ENCODE data around the gene CAB39L. TPM values are rescaled to one million over a fixed set of nuclear protein-coding genes. Genes with fewer than 3 reads are reported as not detected.

The CAB39L gene
- polyA plus RNA-seq, 2 donors = 9.8 to 15.9 TPM

DNA sequence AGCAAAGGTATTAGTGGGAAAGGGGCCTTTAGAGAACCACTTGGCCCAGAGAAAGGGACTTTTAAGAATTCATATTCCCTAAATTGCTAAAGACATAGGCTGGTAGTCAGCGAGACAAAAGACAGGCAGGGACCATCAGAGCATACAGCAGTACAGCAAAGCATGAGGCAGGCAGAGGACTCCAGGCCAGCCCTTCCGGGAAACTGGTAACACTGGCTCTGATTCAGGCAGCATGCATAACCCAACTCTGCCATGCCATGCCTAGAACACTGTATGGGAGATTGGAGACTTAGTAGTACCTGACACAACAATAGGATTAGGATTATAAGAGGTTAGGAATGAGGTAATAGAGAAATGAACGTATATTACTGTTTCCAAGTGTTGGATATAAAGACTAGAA is 34.9 kb downstream of the CAB39L start:
- H3K27me3 ChIP-seq (ENCODE audit: control insufficient read depth in 1 of 2, insufficient read depth in 2 of 2, low read length in 2 of 2) = no peaks in the 10 kb centered on the region
- H3K4me3 ChIP-seq (ENCODE audit: low read depth in 1 of 2, low read length in 2 of 2) = no peak overlapping the region
- 60 to 66% methylated on average over 3 of the region's 3 CpGs for WGBS, 2 donors
- no peak overlapping the region for H3K27ac ChIP-seq (ENCODE audit: low read depth in 2 of 2, low read length in 1 of 2)
- H3K4me1 ChIP-seq (ENCODE audit: control insufficient read depth in 2 of 2, insufficient read depth in 2 of 2, low read length in 1 of 2) = no peaks in the 10 kb centered on the region
- H3K36me3 ChIP-seq (ENCODE audit: control insufficient read depth in 2 of 2, insufficient read depth in 2 of 2, low read length in 1 of 2) = no peaks in the 10 kb centered on the region
- H3K9me3 ChIP-seq (ENCODE audit: control insufficient read depth in 2 of 2, insufficient read depth in 1 of 2, low read depth in 1 of 2, low read length in 1 of 2) = no peaks in the 10 kb centered on the region

DNA sequence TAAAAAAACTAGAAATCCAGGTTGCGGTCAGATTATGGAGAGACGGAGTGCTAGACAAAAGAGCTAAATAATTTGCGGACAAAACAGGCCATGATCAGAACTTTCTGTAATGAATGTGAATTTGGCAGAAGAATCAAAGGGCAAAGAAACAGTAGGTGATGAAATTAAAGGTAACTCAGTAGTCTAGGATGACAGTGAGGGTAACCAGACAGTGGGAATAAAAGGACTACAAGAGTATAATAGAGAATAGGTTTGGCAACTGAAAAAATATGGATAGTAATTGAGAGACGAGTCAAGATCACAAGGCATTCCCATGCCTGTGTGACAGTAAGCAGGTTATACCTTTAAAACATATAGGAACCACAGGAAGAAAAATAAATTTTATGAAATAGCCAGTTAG is 35.9 kb downstream of the CAB39L start:
- H3K27me3 ChIP-seq (ENCODE audit: control insufficient read depth in 1 of 2, insufficient read depth in 2 of 2, low read length in 2 of 2) = no peaks in the 10 kb centered on the region
- 87 to 97% methylated on average over 4 of the region's 4 CpGs for WGBS, 2 donors
- no peak overlapping the region for H3K4me3 ChIP-seq (ENCODE audit: low read depth in 1 of 2, low read length in 2 of 2)
- no peak overlapping the region for H3K27ac ChIP-seq (ENCODE audit: low read depth in 2 of 2, low read length in 1 of 2)
- H3K9me3 ChIP-seq (ENCODE audit: control insufficient read depth in 2 of 2, insufficient read depth in 1 of 2, low read depth in 1 of 2, low read length in 1 of 2) = no peaks in the 10 kb centered on the region
- H3K36me3 ChIP-seq (ENCODE audit: control insufficient read depth in 2 of 2, insufficient read depth in 2 of 2, low read length in 1 of 2) = no peaks in the 10 kb centered on the region
- H3K4me1 ChIP-seq (ENCODE audit: control insufficient read depth in 2 of 2, insufficient read depth in 2 of 2, low read length in 1 of 2) = no peaks in the 10 kb centered on the region

DNA sequence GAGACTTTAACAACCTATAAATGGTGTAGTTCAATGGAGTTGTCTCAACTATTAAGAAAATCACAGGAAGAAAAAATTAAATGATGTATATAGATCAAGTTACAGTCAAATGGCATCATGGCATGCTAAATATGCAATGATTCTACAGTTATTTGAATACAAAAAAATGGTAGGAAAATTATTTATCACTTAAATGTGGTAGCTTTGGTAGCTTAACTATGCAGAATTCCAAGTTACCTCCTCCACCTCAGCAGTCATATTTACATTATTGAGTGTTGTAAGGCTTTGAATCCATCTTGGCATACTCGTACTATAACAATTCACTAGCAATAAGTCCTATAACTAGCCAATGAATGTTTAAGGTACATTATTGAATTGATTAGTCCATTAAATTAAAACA is 36.8 kb downstream of the CAB39L start:
- H3K4me1 ChIP-seq (ENCODE audit: control insufficient read depth in 2 of 2, insufficient read depth in 2 of 2, low read length in 1 of 2) = no peaks in the 10 kb centered on the region
- 95 to 100% methylated on average over 1 of the region's 1 CpG for WGBS, 2 donors
- H3K4me3 ChIP-seq (ENCODE audit: low read depth in 1 of 2, low read length in 2 of 2) = no peak overlapping the region
- no peak overlapping the region for H3K27ac ChIP-seq (ENCODE audit: low read depth in 2 of 2, low read length in 1 of 2)
- H3K36me3 ChIP-seq (ENCODE audit: control insufficient read depth in 2 of 2, insufficient read depth in 2 of 2, low read length in 1 of 2) = no peaks in the 10 kb centered on the region
- H3K9me3 ChIP-seq (ENCODE audit: control insufficient read depth in 2 of 2, insufficient read depth in 1 of 2, low read depth in 1 of 2, low read length in 1 of 2) = no peaks in the 10 kb centered on the region
- no peaks in the 10 kb centered on the region for H3K27me3 ChIP-seq (ENCODE audit: control insufficient read depth in 1 of 2, insufficient read depth in 2 of 2, low read length in 2 of 2)

DNA sequence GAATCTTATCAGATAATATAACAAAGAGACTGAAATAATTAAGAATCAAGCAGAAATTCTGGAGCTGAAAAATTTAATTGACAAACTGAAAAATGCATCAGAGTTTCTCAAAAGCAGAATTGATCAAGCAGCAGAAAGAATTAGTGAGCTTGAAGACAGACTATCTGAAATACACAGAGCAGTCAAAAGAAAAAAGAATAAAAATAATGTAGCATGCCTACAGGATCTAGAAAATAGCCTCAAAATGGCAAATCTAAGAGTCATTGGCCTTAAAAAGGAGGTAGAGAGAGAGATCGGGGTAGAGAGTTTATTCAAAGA is 39.2 kb downstream of the CAB39L start:
- H3K4me3 ChIP-seq (ENCODE audit: low read depth in 1 of 2, low read length in 2 of 2) = no peak overlapping the region
- no peaks in the 10 kb centered on the region for H3K4me1 ChIP-seq (ENCODE audit: control insufficient read depth in 2 of 2, insufficient read depth in 2 of 2, low read length in 1 of 2)
- H3K27me3 ChIP-seq (ENCODE audit: control insufficient read depth in 1 of 2, insufficient read depth in 2 of 2, low read length in 2 of 2) = no peaks in the 10 kb centered on the region
- H3K9me3 ChIP-seq (ENCODE audit: control insufficient read depth in 2 of 2, insufficient read depth in 1 of 2, low read depth in 1 of 2, low read length in 1 of 2) = no peaks in the 10 kb centered on the region
- 74 to 78% methylated on average over 1 of the region's 1 CpG for WGBS, 2 donors
- no peak overlapping the region for H3K27ac ChIP-seq (ENCODE audit: low read depth in 2 of 2, low read length in 1 of 2)
- H3K36me3 ChIP-seq (ENCODE audit: control insufficient read depth in 2 of 2, insufficient read depth in 2 of 2, low read length in 1 of 2) = no peaks in the 10 kb centered on the region

DNA sequence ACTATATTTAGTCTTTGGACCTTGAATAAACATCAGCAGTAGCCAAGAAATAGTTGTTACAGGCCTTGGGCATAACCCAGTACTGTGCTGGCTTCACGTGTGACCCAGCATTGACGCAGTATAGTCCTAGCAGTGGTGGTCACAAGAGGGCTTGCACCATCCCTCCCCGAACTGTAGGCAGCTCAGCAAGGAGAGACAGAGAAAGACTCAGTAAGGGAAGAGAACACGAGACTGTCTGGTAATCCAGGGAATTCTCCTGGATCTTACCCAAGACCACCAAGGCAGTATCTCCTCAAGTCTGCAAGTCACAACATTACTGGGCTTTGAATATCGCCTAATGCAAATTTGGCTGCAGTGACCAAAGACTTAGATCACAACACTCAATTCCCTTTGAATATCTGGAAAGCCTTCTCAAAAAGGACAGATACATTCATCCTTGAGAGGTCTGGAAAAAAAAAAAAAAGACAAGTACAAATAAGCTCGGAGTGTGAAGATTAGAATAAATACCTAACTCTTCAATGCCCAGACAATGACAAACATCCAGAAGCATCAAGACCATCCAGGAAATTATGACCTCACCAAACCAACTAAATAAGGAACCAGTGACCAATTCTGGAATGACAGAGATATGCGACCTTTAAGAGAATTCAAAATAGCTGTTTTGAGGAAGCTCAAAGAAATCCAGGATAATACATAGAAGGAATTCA is 39.7 kb downstream of the CAB39L start:
- Histone ChIP-seq H3K27ac (ENCODE audit: low read depth in 2 of 2, low read length in 1 of 2) (no peak overlapping the region), H3K36me3 (ENCODE audit: control insufficient read depth in 2 of 2, insufficient read depth in 2 of 2, low read length in 1 of 2) (no peaks in the 10 kb centered on the region), H3K4me1 (ENCODE audit: control insufficient read depth in 2 of 2, insufficient read depth in 2 of 2, low read length in 1 of 2) (no peaks in the 10 kb centered on the region), H3K27me3 (ENCODE audit: control insufficient read depth in 1 of 2, insufficient read depth in 2 of 2, low read length in 2 of 2) (no peaks in the 10 kb centered on the region), H3K4me3 (ENCODE audit: low read depth in 1 of 2, low read length in 2 of 2) (no peak overlapping the region), H3K9me3 (ENCODE audit: control insufficient read depth in 2 of 2, insufficient read depth in 1 of 2, low read depth in 1 of 2, low read length in 1 of 2) (no peaks in the 10 kb centered on the region)
- WGBS, 2 donors = 80 to 88% methylated on average over 7 of the region's 7 CpGs

DNA sequence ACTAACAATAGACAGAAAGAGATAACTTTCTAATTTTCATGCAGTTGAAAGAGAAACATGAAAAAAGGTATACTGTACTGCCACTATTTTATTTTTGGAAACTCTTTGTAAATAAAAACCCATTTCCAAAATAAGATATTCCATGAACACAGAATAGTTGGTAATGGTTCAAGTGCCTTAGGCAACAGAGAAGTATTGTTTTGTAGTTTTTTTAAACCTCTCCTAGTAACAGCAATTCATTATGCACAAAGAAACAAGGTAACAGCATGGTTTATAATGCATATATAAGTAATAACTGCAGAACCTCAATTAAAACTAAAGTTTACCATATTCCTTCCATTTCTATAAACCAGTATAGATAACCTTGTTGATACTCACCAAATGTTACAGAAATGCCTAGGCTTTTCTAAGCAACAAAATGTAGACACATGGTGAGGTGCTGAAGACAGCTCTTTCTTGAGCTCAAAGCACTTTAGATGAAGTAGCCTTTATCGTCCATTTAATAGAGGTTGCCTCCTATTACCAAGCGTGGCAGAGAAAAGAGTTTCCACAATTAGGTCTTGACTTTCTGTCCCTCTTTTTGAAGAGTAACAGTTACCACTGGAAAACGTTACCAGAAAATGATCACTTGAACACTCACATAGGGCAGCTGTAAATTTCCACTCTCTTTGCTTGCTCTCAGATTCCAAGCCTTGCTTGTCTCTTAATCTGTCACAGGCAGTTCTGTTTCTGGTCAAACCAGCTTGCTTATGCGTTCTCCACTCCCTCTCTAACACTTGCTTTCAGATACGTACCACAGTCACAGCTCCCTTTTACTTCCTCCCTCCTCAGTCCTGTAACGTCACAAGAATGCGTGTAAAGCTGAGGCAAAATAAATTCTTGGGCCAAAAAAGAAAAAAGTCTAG is 42.9 kb downstream of the CAB39L start:
- H3K27ac ChIP-seq (ENCODE audit: low read depth in 2 of 2, low read length in 1 of 2) = peak overlapping the region; percentile 66 to 82
- peak overlapping the region; percentile 1 to 61 for H3K4me3 ChIP-seq (ENCODE audit: low read depth in 1 of 2, low read length in 2 of 2)
- H3K27me3 ChIP-seq (ENCODE audit: control insufficient read depth in 1 of 2, insufficient read depth in 2 of 2, low read length in 2 of 2) = no peaks in the 10 kb centered on the region
- no peaks in the 10 kb centered on the region for H3K9me3 ChIP-seq (ENCODE audit: control insufficient read depth in 2 of 2, insufficient read depth in 1 of 2, low read depth in 1 of 2, low read length in 1 of 2)
- 17 to 18% methylated on average over 7 of the region's 7 CpGs for WGBS, 2 donors
- H3K4me1 ChIP-seq (ENCODE audit: control insufficient read depth in 2 of 2, insufficient read depth in 2 of 2, low read length in 1 of 2) = no peaks in the 10 kb centered on the region
- H3K36me3 ChIP-seq (ENCODE audit: control insufficient read depth in 2 of 2, insufficient read depth in 2 of 2, low read length in 1 of 2) = no peaks in the 10 kb centered on the region

DNA sequence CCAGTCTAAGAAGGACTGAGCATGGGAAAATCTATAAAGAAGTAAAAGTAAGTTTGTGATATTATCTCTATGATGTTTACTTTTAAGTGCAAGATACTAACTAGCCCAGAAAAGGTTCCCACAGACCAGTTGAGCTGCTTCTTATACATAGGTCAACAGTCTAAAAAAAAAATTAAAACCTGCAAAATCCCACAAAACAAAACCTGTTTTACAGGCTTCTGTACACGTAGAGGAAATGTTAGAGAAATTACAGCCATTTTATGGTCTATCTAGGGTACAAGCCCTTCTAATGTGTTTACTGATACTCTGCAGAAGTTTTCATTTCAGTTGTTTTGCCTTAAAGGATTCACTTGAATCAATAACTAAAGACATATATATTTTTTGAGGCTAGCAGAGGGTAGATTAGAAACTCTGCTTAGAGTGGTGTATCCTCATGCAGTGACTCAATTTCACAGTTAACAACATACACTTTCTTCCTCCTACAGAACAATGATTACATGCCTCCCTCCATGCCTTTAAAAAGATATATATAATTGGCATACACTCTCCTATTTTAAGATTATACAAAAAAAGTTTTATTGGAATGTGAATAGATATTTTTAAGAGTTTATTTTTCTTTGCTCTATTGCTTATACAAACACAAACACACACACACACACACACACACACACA is 43.9 kb downstream of the CAB39L start:
- Histone ChIP-seq H3K4me3 (ENCODE audit: low read depth in 1 of 2, low read length in 2 of 2) (peak overlapping the region in 1 of 2 donors; percentile 54), H3K4me1 (ENCODE audit: control insufficient read depth in 2 of 2, insufficient read depth in 2 of 2, low read length in 1 of 2) (no peaks in the 10 kb centered on the region), H3K27ac (ENCODE audit: low read depth in 2 of 2, low read length in 1 of 2) (peak overlapping the region in 1 of 2 donors; percentile 47), H3K9me3 (ENCODE audit: control insufficient read depth in 2 of 2, insufficient read depth in 1 of 2, low read depth in 1 of 2, low read length in 1 of 2) (no peaks in the 10 kb centered on the region), H3K27me3 (ENCODE audit: control insufficient read depth in 1 of 2, insufficient read depth in 2 of 2, low read length in 2 of 2) (no peaks in the 10 kb centered on the region), H3K36me3 (ENCODE audit: control insufficient read depth in 2 of 2, insufficient read depth in 2 of 2, low read length in 1 of 2) (no peaks in the 10 kb centered on the region)
- 22 to 39% methylated on average over 1 of the region's 1 CpG for WGBS, 2 donors

DNA sequence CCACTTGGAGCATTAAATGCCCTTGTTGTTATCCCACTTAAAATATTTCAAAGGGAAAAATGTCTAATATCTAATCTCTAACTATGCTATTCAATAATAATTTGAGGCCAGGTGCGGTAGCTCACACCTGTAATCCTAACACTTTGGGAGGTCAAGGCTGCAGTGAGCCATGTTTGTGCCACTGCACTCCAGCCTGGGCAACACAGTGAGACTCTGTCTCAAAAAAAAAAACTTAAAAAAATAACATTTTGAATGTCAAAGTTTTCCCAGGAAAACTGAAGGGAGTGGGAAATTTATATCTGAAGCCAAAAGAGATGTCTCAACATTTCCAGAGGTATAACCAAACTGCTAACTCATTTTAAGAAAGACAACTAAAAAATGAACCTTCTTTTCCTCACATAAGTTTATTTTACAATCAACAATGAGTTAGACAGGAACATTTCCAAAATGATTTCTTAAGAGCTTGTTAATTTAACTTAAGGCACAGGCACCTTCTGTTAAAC is 47.9 kb downstream of the CAB39L start:
- H3K27ac ChIP-seq (ENCODE audit: low read depth in 2 of 2, low read length in 1 of 2) = no peak overlapping the region
- no peaks in the 10 kb centered on the region for H3K4me1 ChIP-seq (ENCODE audit: control insufficient read depth in 2 of 2, insufficient read depth in 2 of 2, low read length in 1 of 2)
- H3K27me3 ChIP-seq (ENCODE audit: control insufficient read depth in 1 of 2, insufficient read depth in 2 of 2, low read length in 2 of 2) = no peaks in the 10 kb centered on the region
- 68 to 81% methylated on average over 1 of the region's 1 CpG for WGBS, 2 donors
- no peaks in the 10 kb centered on the region for H3K36me3 ChIP-seq (ENCODE audit: control insufficient read depth in 2 of 2, insufficient read depth in 2 of 2, low read length in 1 of 2)
- no peak overlapping the region for H3K4me3 ChIP-seq (ENCODE audit: low read depth in 1 of 2, low read length in 2 of 2)
- no peaks in the 10 kb centered on the region for H3K9me3 ChIP-seq (ENCODE audit: control insufficient read depth in 2 of 2, insufficient read depth in 1 of 2, low read depth in 1 of 2, low read length in 1 of 2)

DNA sequence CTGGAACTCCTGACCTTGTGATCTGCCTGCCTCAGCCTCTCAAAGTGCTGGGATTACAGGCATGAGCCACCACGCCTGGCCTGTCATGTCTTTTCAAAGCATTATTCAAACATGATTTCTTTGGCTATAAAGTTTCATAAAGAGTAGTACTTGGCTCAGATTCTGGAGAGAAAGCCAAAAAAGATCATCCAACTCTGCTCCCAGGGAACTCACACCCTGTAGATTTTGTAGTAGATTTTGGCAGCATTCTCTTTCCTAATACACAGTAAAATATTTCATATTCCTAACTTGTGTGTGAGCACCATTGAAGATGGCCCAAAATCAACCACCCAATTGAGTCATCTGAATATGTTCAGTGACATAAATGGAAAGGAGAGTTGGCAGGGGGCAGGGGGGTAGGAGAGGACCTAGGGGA is 48.4 kb downstream of the CAB39L start:
- Histone ChIP-seq H3K4me1 (ENCODE audit: control insufficient read depth in 2 of 2, insufficient read depth in 2 of 2, low read length in 1 of 2) (no peaks in the 10 kb centered on the region), H3K27ac (ENCODE audit: low read depth in 2 of 2, low read length in 1 of 2) (no peak overlapping the region), H3K36me3 (ENCODE audit: control insufficient read depth in 2 of 2, insufficient read depth in 2 of 2, low read length in 1 of 2) (no peaks in the 10 kb centered on the region), H3K4me3 (ENCODE audit: low read depth in 1 of 2, low read length in 2 of 2) (no peak overlapping the region), H3K27me3 (ENCODE audit: control insufficient read depth in 1 of 2, insufficient read depth in 2 of 2, low read length in 2 of 2) (no peaks in the 10 kb centered on the region), H3K9me3 (ENCODE audit: control insufficient read depth in 2 of 2, insufficient read depth in 1 of 2, low read depth in 1 of 2, low read length in 1 of 2) (no peaks in the 10 kb centered on the region)
- WGBS, 2 donors = 27 to 39% methylated on average over 1 of the region's 1 CpG
